Uterus (tissue), 2 donors: ENCODE data around the gene CLCA2.

Experiments
- POLR2A ChIP-seq, 2 donors: fragments of 450-650 bp; IDR thresholded peaks; one replicate each; pipeline ENCODE4 v1.6.1; 2016; ENCODE audit warnings: antibody characterized with exemption in 2 of 2, mild to moderate bottlenecking in 1 of 2, moderate library complexity in 1 of 2
- TF ChIP-seq, protein P1 (sequence below), 4 experiments: fragments of 200-600 bp in 2 of 4; fragments of 450-650 bp in 2 of 4; sonication (generic) in 2 of 4; IDR thresholded peaks; one replicate each; pipeline ENCODE4 v1.5.1; 2016 to 2019; ENCODE audit warnings: antibody characterized with exemption in 4 of 4, mild to moderate bottlenecking in 2 of 4, moderate library complexity in 1 of 4

DNA sequence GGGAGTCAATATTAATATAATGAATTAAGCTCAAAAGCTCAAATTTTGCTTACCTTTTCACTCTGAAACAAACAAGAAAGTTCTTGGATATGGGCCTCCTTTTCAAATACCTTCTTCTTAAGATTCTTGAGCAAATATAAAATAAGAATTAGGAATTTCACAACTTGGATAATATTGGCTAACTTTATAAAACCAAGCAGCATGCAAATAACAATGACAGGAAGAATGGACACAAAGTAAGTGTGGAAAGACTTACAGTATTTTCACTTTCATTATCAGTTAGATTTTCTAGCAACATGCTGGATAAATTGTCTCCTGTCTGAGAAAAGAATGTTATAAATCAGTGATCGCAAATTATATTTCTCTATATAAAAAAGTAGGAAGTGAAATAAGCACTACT, 41.1 kb upstream of the CLCA2 start:
- TF ChIP-seq, protein P1, sequence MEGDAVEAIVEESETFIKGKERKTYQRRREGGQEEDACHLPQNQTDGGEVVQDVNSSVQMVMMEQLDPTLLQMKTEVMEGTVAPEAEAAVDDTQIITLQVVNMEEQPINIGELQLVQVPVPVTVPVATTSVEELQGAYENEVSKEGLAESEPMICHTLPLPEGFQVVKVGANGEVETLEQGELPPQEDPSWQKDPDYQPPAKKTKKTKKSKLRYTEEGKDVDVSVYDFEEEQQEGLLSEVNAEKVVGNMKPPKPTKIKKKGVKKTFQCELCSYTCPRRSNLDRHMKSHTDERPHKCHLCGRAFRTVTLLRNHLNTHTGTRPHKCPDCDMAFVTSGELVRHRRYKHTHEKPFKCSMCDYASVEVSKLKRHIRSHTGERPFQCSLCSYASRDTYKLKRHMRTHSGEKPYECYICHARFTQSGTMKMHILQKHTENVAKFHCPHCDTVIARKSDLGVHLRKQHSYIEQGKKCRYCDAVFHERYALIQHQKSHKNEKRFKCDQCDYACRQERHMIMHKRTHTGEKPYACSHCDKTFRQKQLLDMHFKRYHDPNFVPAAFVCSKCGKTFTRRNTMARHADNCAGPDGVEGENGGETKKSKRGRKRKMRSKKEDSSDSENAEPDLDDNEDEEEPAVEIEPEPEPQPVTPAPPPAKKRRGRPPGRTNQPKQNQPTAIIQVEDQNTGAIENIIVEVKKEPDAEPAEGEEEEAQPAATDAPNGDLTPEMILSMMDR (IDR thresholded peaks at IDR 0.05) = no peak
- no peak for TF ChIP-seq POLR2A (IDR thresholded peaks at IDR 0.05)
